ENCODE measurements around the gene SUSD1. TPM values are rescaled to one million over a fixed set of nuclear protein-coding genes. Genes with fewer than 3 reads are reported as not detected.

SUSD1 gene
- total and polyA plus RNA-seq, 9 of the 15 experiments (the other 6 are each of a cell fraction or from before 2014, with no cell fraction given): 10.9 to 44.4 (median 36.1) TPM

DNA sequence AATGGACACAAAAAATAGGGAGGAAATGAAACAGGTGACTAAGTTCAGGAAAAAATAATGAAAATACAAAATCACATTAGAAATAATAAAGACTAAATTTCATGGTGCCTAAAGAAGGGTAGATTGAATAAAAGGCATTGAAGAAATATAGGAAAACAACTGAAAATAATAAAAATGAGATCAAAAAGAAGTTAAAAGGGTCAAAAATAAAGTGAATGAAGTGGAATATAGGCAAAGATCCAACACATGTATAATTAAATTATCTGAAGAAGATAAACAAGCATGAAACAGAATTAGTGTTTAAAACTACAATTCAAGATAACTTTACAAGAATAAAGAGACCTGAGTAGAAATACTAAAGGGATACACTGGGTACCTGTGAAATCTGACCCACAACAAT is 87.6 kb downstream of the SUSD1 start (continued):
- TF ChIP-seq, protein P1, sequence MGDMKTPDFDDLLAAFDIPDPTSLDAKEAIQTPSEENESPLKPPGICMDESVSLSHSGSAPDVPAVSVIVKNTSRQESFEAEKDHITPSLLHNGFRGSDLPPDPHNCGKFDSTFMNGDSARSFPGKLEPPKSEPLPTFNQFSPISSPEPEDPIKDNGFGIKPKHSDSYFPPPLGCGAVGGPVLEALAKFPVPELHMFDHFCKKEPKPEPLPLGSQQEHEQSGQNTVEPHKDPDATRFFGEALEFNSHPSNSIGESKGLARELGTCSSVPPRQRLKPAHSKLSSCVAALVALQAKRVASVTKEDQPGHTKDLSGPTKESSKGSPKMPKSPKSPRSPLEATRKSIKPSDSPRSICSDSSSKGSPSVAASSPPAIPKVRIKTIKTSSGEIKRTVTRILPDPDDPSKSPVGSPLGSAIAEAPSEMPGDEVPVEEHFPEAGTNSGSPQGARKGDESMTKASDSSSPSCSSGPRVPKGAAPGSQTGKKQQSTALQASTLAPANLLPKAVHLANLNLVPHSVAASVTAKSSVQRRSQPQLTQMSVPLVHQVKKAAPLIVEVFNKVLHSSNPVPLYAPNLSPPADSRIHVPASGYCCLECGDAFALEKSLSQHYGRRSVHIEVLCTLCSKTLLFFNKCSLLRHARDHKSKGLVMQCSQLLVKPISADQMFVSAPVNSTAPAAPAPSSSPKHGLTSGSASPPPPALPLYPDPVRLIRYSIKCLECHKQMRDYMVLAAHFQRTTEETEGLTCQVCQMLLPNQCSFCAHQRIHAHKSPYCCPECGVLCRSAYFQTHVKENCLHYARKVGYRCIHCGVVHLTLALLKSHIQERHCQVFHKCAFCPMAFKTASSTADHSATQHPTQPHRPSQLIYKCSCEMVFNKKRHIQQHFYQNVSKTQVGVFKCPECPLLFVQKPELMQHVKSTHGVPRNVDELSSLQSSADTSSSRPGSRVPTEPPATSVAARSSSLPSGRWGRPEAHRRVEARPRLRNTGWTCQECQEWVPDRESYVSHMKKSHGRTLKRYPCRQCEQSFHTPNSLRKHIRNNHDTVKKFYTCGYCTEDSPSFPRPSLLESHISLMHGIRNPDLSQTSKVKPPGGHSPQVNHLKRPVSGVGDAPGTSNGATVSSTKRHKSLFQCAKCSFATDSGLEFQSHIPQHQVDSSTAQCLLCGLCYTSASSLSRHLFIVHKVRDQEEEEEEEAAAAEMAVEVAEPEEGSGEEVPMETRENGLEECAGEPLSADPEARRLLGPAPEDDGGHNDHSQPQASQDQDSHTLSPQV (IDR thresholded peaks at IDR 0.05): no peak
- TF ChIP-seq JUN (IDR thresholded peaks at IDR 0.05; ENCODE audit: borderline replicate concordance, low read depth, low read length) (no peak), JUN (CRISPR knock-in tag; IDR thresholded peaks at IDR 0.05; ENCODE audit: borderline replicate concordance) (no peak), RBBP5 (IDR thresholded peaks at IDR 0.05; ENCODE audit: borderline replicate concordance, insufficient read depth, low read length, poor library complexity, severe bottlenecking) (no peak), CBX1 (IDR thresholded peaks at IDR 0.05; ENCODE audit: low read depth) (no peak)
- TF ChIP-seq, protein P2, sequence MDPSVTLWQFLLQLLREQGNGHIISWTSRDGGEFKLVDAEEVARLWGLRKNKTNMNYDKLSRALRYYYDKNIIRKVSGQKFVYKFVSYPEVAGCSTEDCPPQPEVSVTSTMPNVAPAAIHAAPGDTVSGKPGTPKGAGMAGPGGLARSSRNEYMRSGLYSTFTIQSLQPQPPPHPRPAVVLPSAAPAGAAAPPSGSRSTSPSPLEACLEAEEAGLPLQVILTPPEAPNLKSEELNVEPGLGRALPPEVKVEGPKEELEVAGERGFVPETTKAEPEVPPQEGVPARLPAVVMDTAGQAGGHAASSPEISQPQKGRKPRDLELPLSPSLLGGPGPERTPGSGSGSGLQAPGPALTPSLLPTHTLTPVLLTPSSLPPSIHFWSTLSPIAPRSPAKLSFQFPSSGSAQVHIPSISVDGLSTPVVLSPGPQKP (CRISPR knock-in tag; IDR thresholded peaks at IDR 0.05): no peak
- TF ChIP-seq, protein P3, sequence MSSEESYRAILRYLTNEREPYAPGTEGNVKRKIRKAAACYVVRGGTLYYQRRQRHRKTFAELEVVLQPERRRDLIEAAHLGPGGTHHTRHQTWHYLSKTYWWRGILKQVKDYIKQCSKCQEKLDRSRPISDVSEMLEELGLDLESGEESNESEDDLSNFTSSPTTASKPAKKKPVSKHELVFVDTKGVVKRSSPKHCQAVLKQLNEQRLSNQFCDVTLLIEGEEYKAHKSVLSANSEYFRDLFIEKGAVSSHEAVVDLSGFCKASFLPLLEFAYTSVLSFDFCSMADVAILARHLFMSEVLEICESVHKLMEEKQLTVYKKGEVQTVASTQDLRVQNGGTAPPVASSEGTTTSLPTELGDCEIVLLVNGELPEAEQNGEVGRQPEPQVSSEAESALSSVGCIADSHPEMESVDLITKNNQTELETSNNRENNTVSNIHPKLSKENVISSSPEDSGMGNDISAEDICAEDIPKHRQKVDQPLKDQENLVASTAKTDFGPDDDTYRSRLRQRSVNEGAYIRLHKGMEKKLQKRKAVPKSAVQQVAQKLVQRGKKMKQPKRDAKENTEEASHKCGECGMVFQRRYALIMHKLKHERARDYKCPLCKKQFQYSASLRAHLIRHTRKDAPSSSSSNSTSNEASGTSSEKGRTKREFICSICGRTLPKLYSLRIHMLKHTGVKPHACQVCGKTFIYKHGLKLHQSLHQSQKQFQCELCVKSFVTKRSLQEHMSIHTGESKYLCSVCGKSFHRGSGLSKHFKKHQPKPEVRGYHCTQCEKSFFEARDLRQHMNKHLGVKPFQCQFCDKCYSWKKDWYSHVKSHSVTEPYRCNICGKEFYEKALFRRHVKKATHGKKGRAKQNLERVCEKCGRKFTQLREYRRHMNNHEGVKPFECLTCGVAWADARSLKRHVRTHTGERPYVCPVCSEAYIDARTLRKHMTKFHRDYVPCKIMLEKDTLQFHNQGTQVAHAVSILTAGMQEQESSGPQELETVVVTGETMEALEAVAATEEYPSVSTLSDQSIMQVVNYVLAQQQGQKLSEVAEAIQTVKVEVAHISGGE (CRISPR knock-in tag; IDR thresholded peaks at IDR 0.05): no peak
- TF ChIP-seq, protein P4, sequence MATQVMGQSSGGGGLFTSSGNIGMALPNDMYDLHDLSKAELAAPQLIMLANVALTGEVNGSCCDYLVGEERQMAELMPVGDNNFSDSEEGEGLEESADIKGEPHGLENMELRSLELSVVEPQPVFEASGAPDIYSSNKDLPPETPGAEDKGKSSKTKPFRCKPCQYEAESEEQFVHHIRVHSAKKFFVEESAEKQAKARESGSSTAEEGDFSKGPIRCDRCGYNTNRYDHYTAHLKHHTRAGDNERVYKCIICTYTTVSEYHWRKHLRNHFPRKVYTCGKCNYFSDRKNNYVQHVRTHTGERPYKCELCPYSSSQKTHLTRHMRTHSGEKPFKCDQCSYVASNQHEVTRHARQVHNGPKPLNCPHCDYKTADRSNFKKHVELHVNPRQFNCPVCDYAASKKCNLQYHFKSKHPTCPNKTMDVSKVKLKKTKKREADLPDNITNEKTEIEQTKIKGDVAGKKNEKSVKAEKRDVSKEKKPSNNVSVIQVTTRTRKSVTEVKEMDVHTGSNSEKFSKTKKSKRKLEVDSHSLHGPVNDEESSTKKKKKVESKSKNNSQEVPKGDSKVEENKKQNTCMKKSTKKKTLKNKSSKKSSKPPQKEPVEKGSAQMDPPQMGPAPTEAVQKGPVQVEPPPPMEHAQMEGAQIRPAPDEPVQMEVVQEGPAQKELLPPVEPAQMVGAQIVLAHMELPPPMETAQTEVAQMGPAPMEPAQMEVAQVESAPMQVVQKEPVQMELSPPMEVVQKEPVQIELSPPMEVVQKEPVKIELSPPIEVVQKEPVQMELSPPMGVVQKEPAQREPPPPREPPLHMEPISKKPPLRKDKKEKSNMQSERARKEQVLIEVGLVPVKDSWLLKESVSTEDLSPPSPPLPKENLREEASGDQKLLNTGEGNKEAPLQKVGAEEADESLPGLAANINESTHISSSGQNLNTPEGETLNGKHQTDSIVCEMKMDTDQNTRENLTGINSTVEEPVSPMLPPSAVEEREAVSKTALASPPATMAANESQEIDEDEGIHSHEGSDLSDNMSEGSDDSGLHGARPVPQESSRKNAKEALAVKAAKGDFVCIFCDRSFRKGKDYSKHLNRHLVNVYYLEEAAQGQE (IDR thresholded peaks at IDR 0.05; ENCODE audit: borderline replicate concordance): no peak
- TF ChIP-seq, protein P4 (CRISPR knock-in tag; IDR thresholded peaks at IDR 0.05; ENCODE audit: low read depth): no peak

All from K562 (cell line).